GM10847 (cell line): ENCODE results near the gene C4BPB.

Source experiments
- POLR2A ChIP-seq: IDR thresholded peaks from 2 replicates; pipeline ENCODE4 v1.6.1; 2011; ENCODE audit not compliant: insufficient read length; ENCODE audit errors: extremely low read depth

C4BPB gene, protein sequence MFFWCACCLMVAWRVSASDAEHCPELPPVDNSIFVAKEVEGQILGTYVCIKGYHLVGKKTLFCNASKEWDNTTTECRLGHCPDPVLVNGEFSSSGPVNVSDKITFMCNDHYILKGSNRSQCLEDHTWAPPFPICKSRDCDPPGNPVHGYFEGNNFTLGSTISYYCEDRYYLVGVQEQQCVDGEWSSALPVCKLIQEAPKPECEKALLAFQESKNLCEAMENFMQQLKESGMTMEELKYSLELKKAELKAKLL

GRCh38 chr1:207088701-207089626 is at the start of gene C4BPB:
Gene C4BPB (plus strand): TSS chr1:207088860. CDS start chr1:207089532, 672 bp downstream.
- no peak for TF ChIP-seq POLR2A

DNA sequence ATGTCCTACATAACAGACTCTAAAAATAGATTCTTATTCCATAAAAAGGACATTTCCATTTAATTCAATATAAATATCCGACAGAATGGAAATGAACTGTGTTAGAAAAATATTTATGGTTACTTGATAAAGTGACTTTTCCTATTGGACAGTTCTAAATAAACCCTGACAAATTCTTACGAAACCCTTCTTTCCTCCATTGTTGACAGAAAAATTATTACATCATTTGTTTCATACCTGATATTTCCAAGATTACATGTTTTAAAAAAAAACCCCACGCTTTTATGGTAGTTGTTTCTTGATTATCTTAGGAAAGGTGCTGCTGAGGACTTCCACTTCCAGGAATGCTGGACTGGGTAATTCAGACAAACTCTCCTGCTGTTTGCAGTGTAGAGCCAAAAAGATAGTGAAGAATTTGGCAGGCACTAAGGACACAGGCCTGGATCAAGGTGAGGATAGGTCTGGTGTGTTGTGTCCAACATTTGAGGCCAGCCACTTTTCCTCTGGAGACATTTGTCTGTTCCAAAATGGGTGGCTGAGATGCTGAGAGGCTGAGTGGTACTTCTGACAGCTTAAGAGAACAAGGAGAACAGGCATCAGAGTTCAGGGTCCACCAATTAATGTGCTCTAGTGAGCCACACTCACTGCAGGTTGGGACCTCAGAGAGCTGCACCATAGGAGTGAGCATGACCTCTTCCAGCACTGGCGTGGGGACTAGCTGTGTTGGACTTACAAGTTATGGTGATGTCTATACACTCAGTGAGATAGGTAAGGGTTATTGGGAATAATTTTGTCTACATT is 49.1 kb upstream of the C4BPB start:
- TF ChIP-seq POLR2A: no peak

DNA sequence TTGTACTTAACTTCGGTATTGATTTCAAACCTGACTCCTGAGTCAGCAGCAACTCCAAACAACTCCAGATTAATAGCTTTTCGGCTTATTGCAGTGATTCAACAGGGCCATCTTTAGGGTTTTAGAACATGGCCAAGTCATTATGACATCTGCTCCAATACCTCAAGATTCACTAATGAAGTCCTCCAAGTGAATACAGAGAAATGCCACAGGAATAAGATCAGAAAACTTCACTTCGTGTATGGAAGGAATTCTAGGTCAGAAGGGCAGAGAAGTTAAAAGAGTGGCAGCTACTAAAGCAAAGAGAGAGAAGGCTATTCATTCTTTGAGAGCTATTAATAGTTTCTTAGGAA is 48.5 kb upstream of the C4BPB start:
- TF ChIP-seq POLR2A: no peak

- TF ChIP-seq POLR2A: no peak
Observed at GRCh38 chr1:207045453-207045852, 43.2 kb upstream of the C4BPB start.

- no peak for TF ChIP-seq POLR2A
Observed at GRCh38 chr1:207047505-207047904, 41.2 kb upstream of the C4BPB start.

DNA sequence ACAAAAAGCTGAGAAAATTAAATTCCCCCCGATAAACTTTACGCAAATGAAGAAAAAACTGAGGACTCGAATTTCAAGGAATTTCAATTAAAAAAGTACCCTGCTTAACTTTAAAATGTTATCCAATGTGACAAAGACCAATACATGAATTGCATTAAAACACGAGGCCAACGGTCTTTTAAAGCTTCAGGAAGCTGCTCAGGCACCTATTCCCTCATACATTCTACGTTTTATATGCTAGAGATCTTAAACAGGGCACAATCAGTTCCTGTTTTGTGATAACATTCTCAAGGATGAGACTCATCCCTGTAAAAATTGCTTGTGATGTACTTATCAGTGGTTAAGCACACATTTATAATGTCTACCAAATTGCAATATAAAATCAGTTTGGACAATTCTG is 40.6 kb upstream of the C4BPB start:
- TF ChIP-seq POLR2A: no peak

DNA sequence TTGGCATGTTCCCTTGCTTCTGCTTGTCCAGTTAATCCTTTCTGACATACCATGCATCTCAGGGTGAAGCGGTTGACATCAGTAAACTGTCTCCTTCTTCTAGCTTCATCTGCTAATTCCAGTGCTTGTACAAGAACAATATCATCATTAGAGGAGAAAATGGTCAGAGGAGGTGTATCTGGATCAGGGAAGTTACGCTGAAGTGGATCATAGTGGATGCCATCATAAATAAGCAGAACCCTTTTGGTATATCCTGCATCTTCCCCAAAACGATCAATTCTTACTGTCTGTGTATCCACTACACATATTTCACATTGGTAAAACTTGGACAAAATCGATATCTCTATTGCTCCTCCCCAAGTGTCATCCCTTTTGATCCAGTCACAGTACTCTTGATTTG is 39.6 kb upstream of the C4BPB start:
- no peak for TF ChIP-seq POLR2A

GRCh38 chr1:207049514-207049913 is 39.1 kb upstream of the C4BPB start:
- no peak for TF ChIP-seq POLR2A

DNA sequence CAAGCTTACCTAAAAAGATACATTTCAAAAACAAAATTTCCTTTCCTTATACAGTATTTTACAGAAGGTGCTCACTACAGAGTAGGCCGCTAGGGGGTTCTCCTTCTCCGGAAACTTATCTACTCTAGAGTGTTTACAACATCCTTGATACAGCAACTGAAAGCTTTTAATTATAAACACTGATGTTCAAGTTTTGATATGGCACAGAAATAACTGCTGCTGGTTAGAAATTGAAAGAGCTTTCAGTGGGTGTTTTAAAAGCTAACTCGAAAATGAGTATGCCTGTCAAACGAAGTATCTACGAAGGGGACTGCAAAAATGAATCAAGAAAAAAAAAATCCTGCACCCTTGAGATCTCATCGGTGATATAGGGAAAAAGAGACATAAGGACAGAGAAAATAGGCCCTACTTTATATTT is 38.7 kb upstream of the C4BPB start:
- no peak for TF ChIP-seq POLR2A

DNA sequence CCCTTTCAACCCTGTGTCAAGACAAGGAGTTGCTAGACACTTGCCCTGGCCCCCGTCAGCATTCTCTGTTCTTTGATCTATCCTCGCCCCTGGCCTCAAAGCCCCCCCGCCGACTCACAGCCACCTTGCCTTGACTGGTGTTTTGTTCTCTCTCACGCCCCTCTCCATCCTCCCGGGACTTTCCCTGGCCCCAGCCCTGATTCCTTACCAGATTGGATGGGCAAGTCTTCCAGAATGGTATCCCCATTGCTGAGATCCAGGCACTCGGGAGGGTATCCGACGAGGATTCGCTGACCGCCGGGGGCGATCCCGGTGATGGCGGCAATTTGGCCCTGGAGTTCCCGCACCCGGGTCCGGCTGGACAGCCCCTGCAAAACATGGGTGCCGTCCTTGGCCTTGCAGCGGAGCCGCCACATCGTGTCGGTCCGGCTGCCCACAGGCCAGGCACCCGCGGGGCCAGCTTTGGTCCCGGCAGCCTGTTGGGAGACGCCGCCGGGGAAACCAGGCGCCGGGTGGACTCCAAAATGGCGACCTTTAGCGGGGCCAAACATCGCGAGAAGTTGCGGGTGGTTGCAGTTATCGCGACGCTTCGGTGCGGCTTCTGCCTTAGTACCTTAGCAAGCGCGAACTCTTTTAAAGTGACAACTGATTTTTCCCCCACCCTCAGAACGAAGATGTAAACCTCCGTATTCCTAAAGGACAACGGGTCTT is 38.0 kb upstream of the C4BPB start:
- TF ChIP-seq POLR2A: peak; percentile 50

- no peak for TF ChIP-seq POLR2A
Observed at GRCh38 chr1:207051191-207051943, 37.3 kb upstream of the C4BPB start, which contains the start of gene YOD1. Gene YOD1 (minus strand): TSS chr1:207051208. CDS start chr1:207051030, 178 bp downstream.

GRCh38 chr1:207052911-207053769 is 35.5 kb upstream of the C4BPB start, which contains the start of gene PFKFB2:
Gene PFKFB2 (plus strand): TSS chr1:207053275. CDS start chr1:207054718, 1,443 bp downstream.
- peak; percentile 58 for TF ChIP-seq POLR2A

DNA sequence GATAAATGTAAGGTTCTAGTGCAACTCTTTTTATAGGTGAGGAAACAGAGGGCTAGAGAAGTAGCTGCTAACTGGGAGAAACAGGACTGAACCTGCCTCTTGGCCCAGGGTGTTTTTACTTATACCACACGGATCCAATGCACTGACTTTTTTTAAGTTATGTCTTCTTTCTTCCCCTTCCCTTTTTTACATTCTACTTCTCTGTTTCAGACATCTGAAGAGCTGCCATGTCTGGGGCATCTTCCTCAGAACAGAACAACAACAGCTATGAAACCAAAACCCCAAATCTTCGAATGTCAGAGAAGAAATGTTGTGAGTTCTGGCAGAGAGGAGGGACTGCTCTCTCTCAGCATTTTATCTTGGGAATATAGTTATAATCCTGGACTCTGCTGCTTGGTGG is 34.2 kb upstream of the C4BPB start:
- TF ChIP-seq POLR2A: no peak
